Activated naive CD4-positive, alpha-beta T cell treated with anti-CD3 and anti-CD28 coated beads, Interleukin-2, amount 50 U/mL, for 72 hours (primary cell): ENCODE measurements around the gene NEU4. TPM values are rescaled to one million over a fixed set of nuclear protein-coding genes. Genes with fewer than 3 reads are reported as not detected.
A peak's percentile ranks its signal among the peaks of the same experiment; 100 is the strongest.

Experiments used
- ATAC-seq, 2 donors: fragments of 150-1000 bp; cut with Tn5 transposase; 2 replicates each; pipeline ENCODE4 v1.10.0; 2021; ENCODE audit warnings: mild to moderate bottlenecking in 2 of 2, moderate library complexity in 2 of 2
- DNase-seq, 2 donors: peaks; one replicate each; pipeline ENCODE4 v3.0.0; 2021 to 2022; ENCODE audit warnings: low spot score in 2 of 2
- H3K27ac Mint-ChIP-seq, 2 donors: one replicate each; pipeline ENCODE4 v1.8.0; 2022; ENCODE audit warnings: mild to moderate bottlenecking in 2 of 2, mixed read lengths in 2 of 2
- H3K36me3 Mint-ChIP-seq, 2 donors: one replicate each; pipeline ENCODE4 v1.8.0; 2022; ENCODE audit warnings: mixed read lengths in 2 of 2
- H3K9me3 Mint-ChIP-seq, 2 donors: one replicate each; pipeline ENCODE4 v1.8.0; 2022; ENCODE audit warnings: mixed read lengths in 2 of 2
- total RNA-seq, 2 donors: library from RNA; stranded (reverse); gene quantifications; one replicate each; pipeline ENCODE4 v1.2.3, GENCODE V29; 2022

Gene NEU4
- total RNA-seq, 2 donors from 2014 or later = 1.1 to 1.2 TPM

GRCh38 chr2:241850544-241851324 is 41.7 kb downstream of the NEU4 start:
- peaks cover 0 to 9% of the 10 kb centered on the region in 2 donors for H3K36me3 Mint-ChIP-seq
- DNase-seq (no peak), ATAC-seq (no peak)
- no peak overlapping the region for H3K27ac Mint-ChIP-seq
- no peaks in the 10 kb centered on the region for H3K9me3 Mint-ChIP-seq

GRCh38 chr2:241851325-241852115 is 42.5 kb downstream of the NEU4 start:
- Mint-ChIP-seq H3K27ac (peak overlapping the region in 1 of 2 donors; percentile 56), H3K9me3 (no peaks in the 10 kb centered on the region), H3K36me3 (peaks cover 0 to 2% of the 10 kb centered on the region in 2 donors)
- peak in 1 of 2 donors; percentile 23 for DNase-seq
- ATAC-seq = no peak

- DNase-seq (peak in 1 of 2 donors; percentile 53), ATAC-seq (no peak)
- H3K27ac Mint-ChIP-seq = no peak overlapping the region
- peaks cover 0 to 5% of the 10 kb centered on the region in 2 donors for H3K36me3 Mint-ChIP-seq
- no peaks in the 10 kb centered on the region for H3K9me3 Mint-ChIP-seq
Measured at GRCh38 chr2:241852116-241852980, 43.4 kb downstream of the NEU4 start.

- ATAC-seq (no peak), DNase-seq (peak in 1 of 2 donors; percentile 2)
- Mint-ChIP-seq H3K27ac (no peak overlapping the region), H3K36me3 (peaks cover 2 to 5% of the 10 kb centered on the region in 2 donors), H3K9me3 (no peaks in the 10 kb centered on the region)
Measured at GRCh38 chr2:241852981-241853631, 44.1 kb downstream of the NEU4 start.

GRCh38 chr2:241853651-241854341 is 44.8 kb downstream of the NEU4 start:
- H3K27ac Mint-ChIP-seq = no peak overlapping the region
- DNase-seq = no peak
- no peaks in the 10 kb centered on the region for H3K9me3 Mint-ChIP-seq
- H3K36me3 Mint-ChIP-seq = peaks cover 4 to 5% of the 10 kb centered on the region in 2 donors
- peak in 1 of 2 donors; percentile 26 for ATAC-seq

GRCh38 chr2:241854342-241855244 is 45.6 kb downstream of the NEU4 start:
- DNase-seq (peak in 1 of 2 donors; percentile 51), ATAC-seq (no peak)
- Mint-ChIP-seq H3K9me3 (no peaks in the 10 kb centered on the region), H3K27ac (no peak overlapping the region), H3K36me3 (peaks cover 4 to 5% of the 10 kb centered on the region in 2 donors)

GRCh38 chr2:241855245-241855887 is 46.4 kb downstream of the NEU4 start:
- Mint-ChIP-seq H3K36me3 (peaks cover 4 to 5% of the 10 kb centered on the region in 2 donors), H3K27ac (no peak overlapping the region), H3K9me3 (no peaks in the 10 kb centered on the region)
- DNase-seq (peak in 1 of 2 donors; percentile 53), ATAC-seq (no peak)

- H3K9me3 Mint-ChIP-seq = no peaks in the 10 kb centered on the region
- H3K27ac Mint-ChIP-seq = no peak overlapping the region
- H3K36me3 Mint-ChIP-seq = peaks cover 4 to 5% of the 10 kb centered on the region in 2 donors
- DNase-seq = no peak
- ATAC-seq = no peak
Measured at GRCh38 chr2:241855888-241856422, 47.0 kb downstream of the NEU4 start.

- no peak for DNase-seq
- Mint-ChIP-seq H3K9me3 (peaks cover 0 to 11% of the 10 kb centered on the region in 2 donors), H3K36me3 (peaks cover 5 to 15% of the 10 kb centered on the region in 2 donors), H3K27ac (no peak overlapping the region)
- no peak for ATAC-seq
Measured at GRCh38 chr2:241857041-241857541, 48.1 kb downstream of the NEU4 start.

GRCh38 chr2:241857572-241858121 is 48.7 kb downstream of the NEU4 start:
- Mint-ChIP-seq H3K36me3 (peaks cover 5 to 19% of the 10 kb centered on the region in 2 donors), H3K9me3 (peaks cover 0 to 12% of the 10 kb centered on the region in 2 donors), H3K27ac (peak overlapping the region in 1 of 2 donors; percentile 94)
- DNase-seq = no peak
- ATAC-seq = no peak

- ATAC-seq (peak; percentile 46 to 61), DNase-seq (peak; percentile 64 to 80)
- Mint-ChIP-seq H3K27ac (peak within 1 kb of the TSS; percentile 85 to 94), H3K36me3 (peaks cover 5 to 19% of the 10 kb centered on the region in 2 donors), H3K9me3 (peaks cover 0 to 12% of the 10 kb centered on the region in 2 donors)
Measured at GRCh38 chr2:241858206-241859016, 49.4 kb downstream of the NEU4 start, which contains the start of gene PDCD1. TSS of gene PDCD1 (minus strand) at chr2:241858894. CDS start at chr2:241858838, 56 bp downstream.

GRCh38 chr2:241859017-241859435 is 50.0 kb downstream of the NEU4 start:
- H3K27ac Mint-ChIP-seq = peak overlapping the region in 1 of 2 donors; percentile 94
- ATAC-seq (peak in 1 of 2 donors; percentile 44), DNase-seq (peak in 1 of 2 donors; percentile 65)
- H3K9me3 Mint-ChIP-seq = peaks cover 1 to 14% of the 10 kb centered on the region in 2 donors
- peaks cover 6 to 22% of the 10 kb centered on the region in 2 donors for H3K36me3 Mint-ChIP-seq
